HG02759 (cell line): ENCODE measurements around the gene GADD45B.
A peak's percentile ranks its signal among the peaks of the same experiment; 100 is the strongest.
"Not testable (repeated sequence)": the region's sequence is repeated elsewhere in the genome, so short reads cannot be mapped to it uniquely, and the experiment has no call there.

Source experiments
- ATAC-seq: cut with Tn5 transposase; IDR thresholded peaks from one replicate; pipeline ENCODE4 v1.9.1; 2021; ENCODE audit warnings: mild to moderate bottlenecking, moderate library complexity; ENCODE audit not compliant: unreplicated experiment

Gene GADD45B

DNA sequence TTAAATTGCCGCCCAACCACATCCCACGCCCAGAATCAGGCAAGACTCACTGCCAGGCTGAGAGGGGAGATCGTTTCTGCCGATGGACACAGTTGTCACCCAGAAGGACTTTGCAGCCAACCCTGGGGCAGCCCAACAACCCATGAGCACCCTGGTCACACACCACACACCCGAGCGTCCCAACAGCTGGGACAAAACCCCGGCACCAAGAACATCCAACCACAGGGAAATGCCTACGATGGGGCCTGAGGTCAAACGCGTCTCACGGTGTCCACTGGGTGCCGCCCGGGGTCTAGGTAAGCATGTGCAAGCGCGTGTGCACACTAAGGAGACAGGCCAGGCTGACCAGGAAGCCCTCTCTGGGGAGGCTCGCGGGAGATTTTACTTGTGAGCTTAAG lies 32.1 kb upstream of the GADD45B start:
- no peak for ATAC-seq

DNA sequence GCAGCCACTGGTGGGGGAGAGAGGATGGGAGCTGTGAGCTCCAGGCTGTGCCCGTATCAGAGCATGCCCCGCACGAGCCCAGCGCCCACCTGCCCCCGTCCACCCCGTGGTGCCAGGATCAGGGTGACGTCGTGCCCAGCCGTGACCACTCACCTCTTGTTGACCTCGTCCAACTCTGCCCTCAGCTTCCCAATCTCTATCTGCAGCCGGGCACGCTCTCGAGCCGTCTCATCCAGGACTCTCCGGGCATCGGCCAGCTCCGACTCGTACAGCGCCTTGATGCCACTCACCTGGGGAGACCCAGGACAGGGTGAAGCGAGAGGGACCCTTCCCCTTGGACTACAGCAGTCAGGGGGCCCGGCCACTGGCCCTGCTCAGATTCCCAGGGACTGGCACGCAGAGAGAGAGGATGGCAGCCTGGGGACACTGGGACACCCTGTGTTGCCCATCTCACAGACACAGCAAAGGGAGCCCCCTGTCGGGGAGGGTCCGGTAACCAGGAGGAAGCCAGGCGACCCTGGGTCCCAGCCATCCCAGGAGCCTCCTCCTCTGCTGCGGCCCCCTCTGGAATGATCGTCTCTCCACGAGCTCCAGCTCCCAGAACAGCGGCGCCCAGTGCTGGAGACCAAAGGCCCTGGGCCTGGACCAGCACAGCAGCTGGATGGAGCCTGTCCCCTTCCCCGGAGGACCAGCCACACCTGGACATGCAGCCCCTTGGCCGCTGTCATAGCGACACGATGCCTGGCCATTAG lies 31.5 kb upstream of the GADD45B start:
- ATAC-seq: no peak

DNA sequence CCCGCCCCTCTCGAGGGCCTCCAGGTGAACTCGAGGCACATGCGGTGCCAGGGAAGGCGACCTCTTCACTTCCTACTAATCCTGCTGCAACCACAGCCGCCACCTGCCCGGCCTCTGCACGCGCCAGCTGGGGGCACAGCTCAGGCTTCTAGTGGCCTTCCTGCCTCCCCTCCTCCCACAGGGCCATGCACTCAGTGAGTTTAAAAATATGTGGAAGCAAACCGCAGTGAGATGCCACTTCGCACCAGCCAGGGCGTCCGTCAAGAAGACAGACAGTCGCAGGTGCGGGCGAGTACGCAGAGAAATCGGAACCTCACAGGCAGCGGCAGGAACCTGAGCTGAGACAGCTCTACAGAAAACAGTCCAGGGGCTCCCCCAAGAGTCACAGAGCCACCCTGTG lies 29.5 kb upstream of the GADD45B start:
- no peak for ATAC-seq

DNA sequence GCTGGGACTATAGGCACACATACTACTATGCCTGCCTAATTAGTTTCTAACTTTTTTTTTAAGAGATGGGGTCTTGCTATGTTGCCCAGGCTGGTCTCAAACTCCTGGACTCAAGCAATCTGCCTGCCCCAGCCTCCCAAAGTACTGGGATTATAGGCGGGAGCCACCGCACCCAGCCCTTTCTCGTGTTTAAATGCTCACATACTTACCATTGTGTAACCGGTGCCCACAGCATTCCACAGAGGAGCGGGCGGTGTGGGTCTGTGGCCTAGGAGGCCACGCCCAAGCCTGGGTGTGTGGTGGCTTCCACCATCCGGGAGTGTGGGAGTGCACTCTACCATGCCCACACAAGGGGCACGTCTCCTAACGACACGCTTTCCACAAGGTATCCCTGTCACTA lies 26.9 kb upstream of the GADD45B start:
- ATAC-seq: no peak

DNA sequence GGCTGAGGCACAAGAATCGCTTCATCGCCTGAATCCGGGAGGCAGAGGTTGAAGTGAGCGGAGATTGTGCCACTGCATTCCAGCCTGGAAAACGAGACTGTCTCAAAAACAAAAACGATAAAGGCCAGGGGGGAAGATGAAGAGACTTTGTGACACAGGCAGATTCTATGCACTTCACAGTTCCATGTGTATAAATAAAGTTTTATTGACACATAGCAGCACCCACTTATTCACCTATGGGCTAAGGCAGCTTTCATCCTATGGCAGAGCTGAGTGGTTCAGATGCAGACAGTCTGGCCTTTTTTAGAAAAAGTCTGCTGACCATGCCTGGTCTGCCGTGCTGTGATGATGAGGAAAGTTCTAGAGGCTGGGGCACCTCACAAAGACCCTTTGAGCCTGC lies 24.8 kb upstream of the GADD45B start:
- ATAC-seq: no peak

DNA sequence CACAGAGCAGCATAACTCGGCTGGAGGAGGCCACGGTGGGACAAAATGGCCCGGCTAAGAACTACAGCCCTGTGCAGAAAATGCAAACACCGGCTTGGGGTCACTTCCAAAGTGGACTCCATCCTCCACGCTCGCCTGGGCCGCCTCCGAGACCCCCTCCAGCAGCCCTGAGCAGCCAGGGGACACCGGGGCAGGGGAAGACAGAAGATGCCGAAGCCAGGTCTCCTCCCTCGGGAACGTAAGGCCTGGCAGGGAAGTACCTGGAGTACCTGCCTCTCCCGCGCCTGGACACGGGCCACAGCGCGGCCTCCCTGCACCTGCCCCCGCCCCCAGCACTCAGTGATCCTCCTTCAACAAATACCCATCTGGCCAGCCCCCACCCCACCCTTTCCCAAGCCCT lies 24.2 kb upstream of the GADD45B start:
- no peak for ATAC-seq

DNA sequence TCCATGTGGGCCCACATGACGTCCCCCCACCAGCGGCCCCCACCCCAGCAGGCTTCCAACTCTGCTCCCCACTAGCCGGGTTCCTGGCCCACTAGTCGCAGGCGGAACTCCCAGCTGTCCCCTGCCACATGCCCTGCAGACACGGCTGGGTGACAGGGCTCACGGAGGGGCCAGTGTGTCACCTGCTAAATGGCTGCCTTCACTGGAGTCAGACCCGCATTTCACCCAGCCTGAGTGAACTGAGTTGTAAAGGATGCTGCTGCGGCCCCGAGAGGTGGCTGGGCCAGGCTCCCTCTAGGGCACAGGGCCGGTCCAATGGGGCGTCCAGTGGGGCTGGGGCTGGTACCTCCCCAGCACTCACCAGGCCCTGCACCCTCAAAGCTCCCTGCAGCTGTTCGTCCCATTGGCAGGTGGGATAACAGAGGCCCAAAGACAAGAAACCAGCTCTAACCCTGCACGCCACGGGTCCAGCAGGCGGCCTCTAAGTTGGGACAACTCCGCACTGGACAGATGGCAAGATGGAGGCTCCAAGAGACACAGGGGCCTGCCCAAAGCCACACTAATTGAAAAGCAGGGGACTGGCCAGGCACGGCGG lies 22.4 kb upstream of the GADD45B start:
- ATAC-seq: no peak

DNA sequence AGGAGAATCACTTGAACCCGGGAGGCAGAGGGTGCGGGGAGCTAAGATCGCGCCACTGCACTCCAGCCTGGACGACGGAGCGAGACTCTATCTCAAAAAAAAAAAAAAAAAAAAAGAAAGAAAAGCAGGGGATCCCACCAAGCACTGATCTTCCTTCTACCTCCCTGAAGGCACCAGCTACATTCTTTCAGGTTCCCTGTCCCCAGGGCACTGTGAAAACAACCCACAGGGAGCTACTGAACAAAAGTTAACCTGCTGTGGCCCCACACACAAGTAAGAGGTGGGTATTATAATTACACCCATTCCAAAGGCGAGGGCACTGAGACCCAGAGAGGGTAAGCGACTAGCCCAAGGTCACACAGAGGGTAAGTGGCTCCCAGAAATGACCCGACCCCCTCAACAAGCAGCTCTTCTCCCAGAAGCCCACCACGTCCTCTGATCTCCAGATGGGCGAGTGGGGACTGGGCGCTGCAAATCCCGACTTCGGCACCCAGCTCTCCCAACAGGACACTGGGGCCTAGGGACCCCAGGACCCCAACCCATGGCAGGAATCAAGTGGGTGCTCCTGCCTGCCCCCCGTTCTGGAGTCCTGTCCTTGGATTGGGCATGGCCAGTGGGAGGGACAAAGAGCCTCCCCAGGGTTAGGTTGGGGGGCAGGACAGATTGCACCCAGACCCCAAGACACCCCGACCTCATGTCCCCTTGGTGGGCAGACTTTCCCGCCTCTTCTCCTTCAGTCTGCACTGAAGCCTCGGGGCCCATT lies 21.5 kb upstream of the GADD45B start:
- ATAC-seq: no peak

DNA sequence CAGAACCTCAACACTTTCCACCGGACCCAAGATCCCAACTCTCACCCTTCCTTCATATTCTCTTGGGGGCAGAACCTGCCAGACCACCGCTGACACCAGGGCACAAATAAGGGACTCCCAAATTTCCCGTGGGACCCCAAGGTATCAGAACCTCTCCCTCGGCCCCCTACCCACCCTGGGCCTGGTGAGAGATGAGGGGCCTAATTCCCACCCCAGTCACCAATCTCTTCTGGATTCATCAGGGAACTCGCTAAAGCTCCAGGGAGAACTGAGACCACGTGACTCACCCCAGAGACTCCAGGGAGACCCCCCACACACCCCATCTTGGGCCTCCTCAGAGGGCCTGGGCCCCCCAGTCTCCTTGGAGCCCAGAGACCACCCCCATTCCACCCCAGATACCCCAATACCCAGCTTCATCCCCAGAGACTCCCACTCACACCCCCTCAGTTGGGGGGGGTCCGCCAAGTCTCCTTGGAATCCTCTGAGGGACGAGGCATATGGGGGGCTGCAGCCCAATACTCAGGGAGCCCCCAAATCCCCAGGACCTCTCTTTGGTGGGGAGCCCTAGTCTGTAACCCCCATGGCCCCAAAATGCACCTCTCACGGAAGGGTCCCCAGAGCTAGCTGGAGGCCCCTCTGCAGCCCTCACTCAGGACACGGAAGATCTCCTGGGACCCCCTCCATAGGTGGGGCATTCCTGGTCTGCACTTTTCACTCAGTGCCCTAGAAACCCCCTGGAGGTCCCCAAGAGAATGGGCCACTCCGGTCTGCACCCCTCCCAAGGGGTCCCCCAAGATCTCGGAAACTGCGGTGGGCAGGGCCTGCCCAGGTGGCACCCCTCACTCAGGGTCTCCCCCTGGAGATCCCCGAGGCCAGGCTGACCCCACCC lies 20.7 kb upstream of the GADD45B start:
- ATAC-seq: no peak

DNA sequence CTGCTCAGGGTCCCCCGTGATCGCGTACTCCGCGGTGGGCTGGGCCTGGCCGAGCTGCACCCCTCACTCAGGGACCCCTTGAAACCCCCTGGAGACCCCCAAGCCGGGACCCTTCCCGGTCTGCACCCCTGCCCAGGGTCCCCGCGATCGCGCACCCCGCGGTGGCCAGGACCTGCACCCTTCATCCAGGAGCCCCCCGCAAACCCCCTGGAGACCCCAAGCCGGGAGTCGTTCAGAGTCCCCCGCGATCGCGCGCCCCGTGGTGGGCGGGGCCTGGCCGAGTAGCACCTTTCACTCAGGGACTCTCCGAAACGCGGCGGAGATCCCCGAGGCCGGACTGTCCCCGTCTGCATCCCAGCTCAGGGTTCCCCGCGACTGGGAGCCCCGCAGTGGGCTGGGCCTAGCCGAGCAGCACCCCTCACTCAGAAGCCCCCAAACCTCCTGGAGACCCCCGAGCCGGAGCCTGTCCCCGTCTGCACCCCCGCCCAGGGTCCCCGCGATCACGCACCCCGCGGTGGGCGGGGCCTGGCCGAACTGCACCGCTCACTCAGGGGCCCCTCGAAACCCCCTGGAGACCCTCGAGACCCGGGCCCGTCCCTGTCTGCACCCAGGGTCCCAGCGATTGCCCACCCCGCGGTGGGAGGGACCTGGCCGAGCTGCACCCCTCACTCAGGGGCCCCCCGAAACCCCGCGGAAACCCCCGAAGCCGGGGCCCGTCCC lies 19.9 kb upstream of the GADD45B start:
- ATAC-seq: peak; percentile 41

DNA sequence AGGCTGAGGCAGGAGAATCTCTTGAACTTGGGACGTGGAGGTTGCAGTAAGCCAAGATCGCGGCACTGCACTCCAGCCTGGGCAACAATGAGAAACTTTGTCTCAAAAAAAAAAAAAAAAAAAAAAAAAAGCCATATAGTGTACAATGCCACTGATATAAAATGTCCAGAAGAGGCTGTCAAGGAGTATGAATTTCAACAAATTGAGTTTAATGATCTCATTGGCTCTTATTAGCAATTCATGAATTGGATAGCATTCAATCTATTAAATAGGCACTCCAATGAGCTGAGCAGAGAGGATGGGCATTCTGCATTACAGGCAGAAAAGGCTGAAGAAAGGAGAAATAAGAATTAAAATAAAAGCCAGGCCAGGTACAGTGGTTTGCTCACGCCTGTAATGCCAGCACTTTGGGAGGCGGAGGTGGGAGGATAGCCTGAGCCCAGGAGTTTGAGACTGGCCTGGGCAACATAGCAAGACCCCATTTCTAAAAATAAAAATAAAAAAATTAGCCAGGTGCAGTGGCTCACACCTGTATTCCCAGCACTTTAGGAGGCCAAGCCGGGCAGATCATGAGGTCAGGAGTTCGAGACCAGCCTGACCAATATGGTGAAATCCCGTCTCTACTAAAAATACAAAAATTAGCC lies 18.4 kb upstream of the GADD45B start:
- ATAC-seq: no peak

DNA sequence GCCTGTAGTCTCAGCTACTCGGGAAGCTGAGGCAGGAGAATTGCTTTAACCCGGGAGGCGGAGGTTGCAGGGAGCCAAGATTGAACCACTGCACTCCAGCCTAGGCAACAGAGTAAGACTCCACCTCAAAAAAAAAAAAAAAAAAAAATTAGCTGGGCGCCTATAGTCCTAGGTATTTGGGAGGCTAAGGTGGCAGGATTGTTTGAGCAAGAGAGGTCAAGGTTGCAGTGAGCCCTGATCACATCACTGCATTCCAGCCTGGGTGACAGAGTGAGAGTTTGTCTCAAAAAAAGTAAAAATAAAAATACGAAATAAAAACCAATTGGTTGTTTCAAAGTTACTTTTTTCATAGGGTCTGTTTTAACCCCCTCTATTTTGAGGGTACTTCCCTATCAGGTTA lies 17.9 kb upstream of the GADD45B start:
- no peak for ATAC-seq

DNA sequence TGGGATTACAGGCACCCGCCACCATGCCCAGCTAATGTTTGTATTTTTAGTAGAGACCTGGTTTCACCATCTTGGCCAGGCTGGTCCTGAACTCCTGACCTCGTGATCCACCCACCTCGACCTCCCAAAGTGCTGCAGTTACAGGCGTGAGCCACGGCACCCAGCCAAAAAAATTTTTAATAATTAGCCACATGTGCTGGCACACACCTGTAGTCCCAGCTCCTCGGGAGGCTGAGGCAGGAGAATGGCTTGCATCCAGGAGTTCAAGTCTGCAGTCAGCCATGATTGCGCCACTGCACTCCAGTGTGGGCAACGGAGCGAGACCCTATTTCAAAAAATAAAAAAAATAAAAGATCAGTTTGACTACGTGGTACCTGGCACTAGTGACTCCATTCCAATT lies 17.2 kb upstream of the GADD45B start:
- ATAC-seq: not testable (repeated sequence)

DNA sequence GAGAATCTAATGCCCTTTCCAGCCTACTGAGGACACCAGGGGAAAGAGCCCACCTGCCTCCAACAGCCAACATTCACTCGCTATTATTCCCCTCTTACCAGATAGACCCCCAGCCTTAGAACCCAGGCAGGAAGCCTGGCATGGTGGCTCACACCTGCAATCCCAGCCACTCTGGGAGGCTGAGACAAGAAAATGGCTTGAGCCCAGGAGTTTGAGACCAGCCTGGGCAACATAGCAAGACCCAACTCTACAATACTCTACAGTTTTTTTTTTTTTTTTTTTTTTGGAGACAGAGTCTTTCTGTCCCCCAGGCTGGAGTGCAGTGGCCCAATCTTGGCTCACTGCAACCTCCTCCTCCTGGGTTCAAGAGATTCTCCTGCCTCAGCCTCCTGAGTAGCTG lies 15.7 kb upstream of the GADD45B start:
- ATAC-seq: no peak

DNA sequence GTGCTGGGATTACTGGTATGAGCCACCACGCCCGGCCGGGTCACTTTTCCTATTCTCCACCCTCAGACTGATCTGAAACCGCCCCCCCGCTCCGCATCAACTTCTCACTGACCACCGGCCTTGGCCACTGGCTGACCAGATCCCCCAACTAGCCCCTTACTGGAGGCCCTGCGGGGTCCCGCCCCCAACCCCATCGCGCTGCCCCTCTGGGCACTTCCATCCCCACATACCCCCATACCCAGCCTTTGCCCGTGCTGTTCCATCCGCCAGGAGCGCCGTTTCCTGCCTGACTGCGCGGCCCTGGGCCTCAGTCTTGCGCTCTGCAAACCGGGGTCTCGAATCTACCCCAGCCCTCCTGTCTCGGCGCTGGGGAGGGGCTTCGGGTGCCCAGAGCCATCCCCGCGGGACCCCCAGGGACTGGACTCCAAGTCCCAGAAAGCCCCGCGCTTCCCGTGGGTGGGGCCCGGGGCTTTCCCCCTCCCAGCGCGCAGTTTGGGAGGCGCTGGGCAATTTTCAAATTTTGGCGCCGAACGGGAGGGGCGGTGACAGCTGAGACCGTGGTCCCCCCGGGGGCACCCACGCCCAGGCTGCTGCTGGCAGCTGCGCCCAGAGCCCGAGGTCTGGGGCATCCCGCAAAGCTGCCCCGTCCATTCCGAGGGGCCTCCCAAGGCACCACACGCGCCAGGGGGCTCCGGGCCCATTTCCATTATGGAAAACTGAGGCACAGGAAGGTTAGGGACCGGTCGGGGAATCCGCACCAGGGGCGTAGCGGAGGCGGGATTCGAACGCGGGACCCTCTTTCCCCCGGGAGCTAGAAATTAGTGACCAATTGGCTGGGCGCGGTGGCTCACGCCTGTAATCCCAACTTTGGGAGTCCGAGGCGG lies 13.9 kb upstream of the GADD45B start:
- no peak for ATAC-seq

DNA sequence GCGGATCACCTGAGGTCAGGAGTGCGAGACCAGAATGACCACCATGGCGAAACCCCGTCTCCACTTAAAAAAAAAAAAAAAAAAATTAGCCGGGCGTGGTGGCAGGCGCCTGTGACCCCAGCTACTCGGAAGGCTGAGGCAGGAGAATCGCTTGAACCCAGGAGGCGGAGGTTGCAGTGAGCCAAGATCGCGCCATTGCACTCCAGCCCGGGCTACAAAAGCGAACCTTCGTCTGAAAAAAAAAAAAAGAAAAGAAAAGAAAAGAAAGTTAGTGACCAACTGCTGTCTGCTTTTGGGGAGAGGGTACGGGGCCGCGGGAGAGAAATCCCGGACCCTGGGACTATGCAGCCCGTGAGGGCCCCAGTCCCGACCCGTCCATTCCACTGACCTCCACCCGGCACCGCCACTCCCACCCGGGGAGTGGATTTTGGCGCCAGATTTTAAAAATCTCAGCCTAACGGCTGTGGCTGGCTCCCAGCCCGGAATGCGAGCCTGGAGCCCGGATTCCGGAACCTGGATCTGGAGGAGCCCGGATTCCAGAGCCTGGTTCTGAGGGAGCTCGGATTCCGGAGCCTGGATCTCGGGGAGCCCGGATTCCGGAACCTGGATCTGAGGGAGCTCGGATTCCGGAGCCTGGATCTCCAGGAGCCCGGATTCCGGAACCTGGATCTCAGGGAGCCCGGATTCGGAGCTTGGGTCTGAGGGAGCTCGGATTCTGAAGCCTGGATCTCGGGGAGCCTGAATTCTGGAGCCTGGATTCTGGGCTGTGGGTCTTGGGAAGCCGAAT lies 13.1 kb upstream of the GADD45B start:
- ATAC-seq: no peak

DNA sequence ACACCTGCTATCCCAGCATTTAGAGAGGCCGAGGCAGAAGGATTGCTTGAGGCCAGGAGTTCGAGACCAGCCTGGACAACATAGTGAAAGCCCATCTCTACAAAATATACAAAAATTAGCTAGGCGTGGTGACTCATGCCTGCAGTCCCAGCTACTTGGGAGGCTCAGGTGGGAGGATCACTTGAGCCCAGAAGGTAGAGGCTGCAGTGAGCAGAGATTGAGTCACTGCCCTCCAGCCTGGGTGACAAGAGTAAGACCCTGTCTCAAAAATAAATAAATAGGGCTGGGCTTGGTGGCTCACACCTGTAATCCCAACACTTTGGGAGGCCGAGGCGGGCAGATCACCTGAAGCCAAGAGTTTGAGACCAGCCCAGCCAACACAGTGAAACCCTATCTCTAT lies 12.2 kb upstream of the GADD45B start:
- not testable (repeated sequence) for ATAC-seq

DNA sequence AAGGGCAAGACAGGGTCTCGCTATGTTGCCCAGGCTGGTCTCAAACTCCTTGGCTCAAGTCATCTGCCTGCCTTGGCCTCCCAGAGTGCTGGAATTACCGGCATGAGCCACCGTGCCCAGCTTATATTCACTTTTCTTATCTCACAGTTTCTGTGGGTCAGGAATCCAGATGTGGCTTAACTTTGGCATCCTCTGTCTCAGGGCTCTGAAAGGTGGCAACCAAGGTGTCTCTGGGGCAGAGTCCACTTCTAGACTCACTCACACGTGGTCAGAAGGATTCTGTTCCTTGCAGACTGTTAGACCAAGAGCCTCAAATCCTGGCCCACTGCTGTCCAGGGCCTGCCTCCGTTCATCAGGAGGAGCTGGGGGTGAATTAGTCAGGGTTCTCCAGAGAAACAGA lies 11.5 kb upstream of the GADD45B start:
- no peak for ATAC-seq
